Esophagus muscularis mucosa (tissue), 4 donors: ENCODE measurements around the gene IFITM2. TPM values are rescaled to one million over a fixed set of nuclear protein-coding genes. Genes with fewer than 3 reads are reported as not detected.

Source experiments
- DNase-seq: peaks from one replicate; pipeline ENCODE4 v3.0.0-alpha.2; 2017; ENCODE audit errors: extremely low spot score
- H3K27ac ChIP-seq, 4 donors: fragments of 200-600 bp; sonication (generic); replicated peaks in 1 of 4; 1 replicate in 3 of 4; 2 replicates in 1 of 4; pipeline ENCODE4 v1.5.1; 2016 to 2019; ENCODE audit warnings: mild to moderate bottlenecking in 1 of 4
- H3K27me3 ChIP-seq, 4 donors: fragments of 200-600 bp; sonication (generic); one replicate each; pipeline versions ENCODE4 v1.5.1 to v1.6.0; 2016 to 2019
- H3K36me3 ChIP-seq, 4 donors: fragments of 200-600 bp; sonication (generic); one replicate each; pipeline ENCODE4 v1.5.1; 2016 to 2019
- H3K4me1 ChIP-seq, 4 donors: fragments of 200-600 bp; sonication (generic); one replicate each; pipeline ENCODE4 v1.5.1; 2016 to 2019
- H3K4me3 ChIP-seq, 4 donors: fragments of 200-600 bp; sonication (generic); 1 replicate in 2 of 4; 2 replicates in 2 of 4; pipeline ENCODE4 v1.5.1; 2016 to 2019; ENCODE audit warnings: mild to moderate bottlenecking in 4 of 4, moderate library complexity in 1 of 4
- H3K9me3 ChIP-seq, 4 donors: fragments of 200-600 bp; sonication (generic); 1 replicate in 3 of 4; 2 replicates in 1 of 4; pipeline ENCODE4 v1.5.1; 2016 to 2019
- CTCF ChIP-seq, 3 experiments: fragments of 200-600 bp in 2 of 3; fragments of 450-650 bp in 1 of 3; sonication (generic) in 2 of 3; IDR thresholded peaks; one replicate each; pipeline ENCODE4 v1.5.1; 2017 to 2019; ENCODE audit warnings: antibody characterized with exemption in 3 of 3, mild to moderate bottlenecking in 2 of 3, moderate library complexity in 1 of 3
- EP300 ChIP-seq: sonication (generic); formaldehyde crosslinking; IDR thresholded peaks from one replicate; pipeline ENCODE4 v1.6.1; 2017; ENCODE audit warnings: antibody characterized with exemption
- POLR2A ChIP-seq: fragments of 450-650 bp; IDR thresholded peaks from one replicate; pipeline ENCODE4 v1.6.1; 2017; ENCODE audit warnings: antibody characterized with exemption, moderate library complexity, mild to moderate bottlenecking, low read depth
- POLR2AphosphoS5 ChIP-seq, 2 donors: sonication (generic); formaldehyde crosslinking; IDR thresholded peaks; one replicate each; pipeline ENCODE4 v1.6.1; 2017; ENCODE audit warnings: antibody characterized with exemption in 2 of 2
- WGBS: methylation state at CpG from one replicate; pipeline ENCODE4 v1.1.5; 2018; 5-methylcytosine and 5-hydroxymethylcytosine counted together
- intact Hi-C: fragments of 100-400 bp; cut with DNase I; formaldehyde crosslinking; loops from one replicate; pipeline ENCODE4 v1.15.1; 2023
- total RNA-seq, 4 donors: library from RNA; depleted of rRNA; stranded (reverse); fragments of >200 nt; gene quantifications; one replicate each; pipeline versions ENCODE4 v1.1.0 to v1.2.1, GENCODE V29; 2016

Gene IFITM2
- total RNA-seq, 4 donors from 2014 or later, result 92.2 to 235 (median 194) TPM

GRCh38 chr11:278001-278951 lies 29.3 kb upstream of the IFITM2 start, which contains the start of gene NLRP6:
TSS of gene NLRP6 (plus strand) at chr11:278407. CDS start at chr11:278570, 163 bp downstream.
- TF ChIP-seq CTCF (IDR thresholded peaks at IDR 0.05) (no peak), EP300 (no peak), POLR2AphosphoS5 (IDR thresholded peaks at IDR 0.05) (no peak)
- intact Hi-C loops, result no loop called here
- H3K36me3 ChIP-seq, result no peaks in the 10 kb centered on the region
- H3K4me1 ChIP-seq, result peaks cover 20 to 35% (median 32%) of the 10 kb centered on the region in 4 donors
- no peaks in the 10 kb centered on the region for H3K9me3 ChIP-seq
- no peak within 1 kb of the TSS for H3K27ac ChIP-seq
- H3K4me3 ChIP-seq, result peak within 1 kb of the TSS in 3 of 4 donors; percentile 33 to 48 (median 38)
- 79% methylated on average over 17 of the region's 21 CpGs for WGBS
- peaks cover 5 to 56% (median 46%) of the 10 kb centered on the region in 4 donors for H3K27me3 ChIP-seq
- DNase-seq, result no peak

GRCh38 chr11:279040-279965 lies 28.3 kb upstream of the IFITM2 start:
- Histone ChIP-seq H3K27me3 (peaks cover 5 to 66% (median 48%) of the 10 kb centered on the region in 4 donors), H3K4me1 (peaks cover 20 to 35% (median 32%) of the 10 kb centered on the region in 4 donors), H3K9me3 (no peaks in the 10 kb centered on the region), H3K4me3 (peak overlapping the region; percentile 7 to 48 (median 36)), H3K27ac (no peak overlapping the region), H3K36me3 (no peaks in the 10 kb centered on the region)
- DNase-seq, result no peak
- intact Hi-C loops, result no loop called here
- TF ChIP-seq POLR2AphosphoS5 (IDR thresholded peaks at IDR 0.05) (no peak), EP300 (no peak), POLR2A (no peak), CTCF (IDR thresholded peaks at IDR 0.05) (no peak)
- WGBS, result 16% methylated on average over 9 of the region's 97 CpGs

- Histone ChIP-seq H3K4me1 (peaks cover 20 to 35% (median 32%) of the 10 kb centered on the region in 4 donors), H3K4me3 (peak overlapping the region; percentile 7 to 48 (median 36)), H3K36me3 (no peaks in the 10 kb centered on the region), H3K9me3 (no peaks in the 10 kb centered on the region), H3K27ac (no peak overlapping the region), H3K27me3 (peaks cover 5 to 75% (median 48%) of the 10 kb centered on the region in 4 donors)
- TF ChIP-seq EP300, result no peak
- no peak for TF ChIP-seq POLR2A
- TF ChIP-seq CTCF (IDR thresholded peaks at IDR 0.05), result no peak
- no peak for TF ChIP-seq POLR2AphosphoS5 (IDR thresholded peaks at IDR 0.05)
- DNase-seq, result no peak
- intact Hi-C loops, result no loop called here
- no CpG with 5 or more reads among the region's 85 CpGs for WGBS
Observed at GRCh38 chr11:279966-280705, 27.5 kb upstream of the IFITM2 start.

- H3K9me3 ChIP-seq, result no peaks in the 10 kb centered on the region
- peaks cover 20 to 35% (median 32%) of the 10 kb centered on the region in 4 donors for H3K4me1 ChIP-seq
- no peak for DNase-seq
- 15% methylated on average over 41 of the region's 79 CpGs for WGBS
- peaks cover 5 to 82% (median 48%) of the 10 kb centered on the region in 4 donors for H3K27me3 ChIP-seq
- TF ChIP-seq EP300, result no peak
- no peak for TF ChIP-seq POLR2AphosphoS5 (IDR thresholded peaks at IDR 0.05)
- no peak for TF ChIP-seq CTCF (IDR thresholded peaks at IDR 0.05)
- no peak for TF ChIP-seq POLR2A
- H3K27ac ChIP-seq, result no peak overlapping the region
- intact Hi-C loops, result no loop called here
- no peaks in the 10 kb centered on the region for H3K36me3 ChIP-seq
- H3K4me3 ChIP-seq, result peak overlapping the region; percentile 7 to 48 (median 36)
Observed at GRCh38 chr11:280706-281485, 26.7 kb upstream of the IFITM2 start.
